Neural crest cell (in vitro differentiated cells): ENCODE results near the gene CYP3A5. TPM values are rescaled to one million over a fixed set of nuclear protein-coding genes. Genes with fewer than 3 reads are reported as not detected.

ENCODE experiments used
- DNase-seq: peaks from one replicate; pipeline ENCODE4 v3.0.0; 2021; ENCODE audit warnings: low read depth, mixed read lengths, low spot score
- H3K27ac Mint-ChIP-seq: one replicate; pipeline ENCODE4 v1.8.0; 2021; ENCODE audit warnings: mild to moderate bottlenecking, mixed read lengths; ENCODE audit not compliant: unreplicated experiment
- H3K27me3 Mint-ChIP-seq: 2 replicates; pipeline ENCODE4 v1.8.0; 2021; ENCODE audit warnings: low read depth, mild to moderate bottlenecking, mixed read lengths
- H3K36me3 Mint-ChIP-seq: 2 replicates; pipeline ENCODE4 v1.8.0; 2021; ENCODE audit warnings: low read depth, mild to moderate bottlenecking, mixed read lengths
- H3K4me1 Mint-ChIP-seq: 2 replicates; pipeline ENCODE4 v1.8.0; 2021; ENCODE audit warnings: mixed read lengths
- H3K4me3 Mint-ChIP-seq: one replicate; pipeline ENCODE4 v1.8.0; 2021; ENCODE audit warnings: mild to moderate bottlenecking, mixed read lengths
- H3K9me3 Mint-ChIP-seq: 2 replicates; pipeline ENCODE4 v1.8.0; 2021; ENCODE audit warnings: mixed read lengths
- total RNA-seq: library from RNA; stranded (reverse); gene quantifications from 2 replicates; pipeline ENCODE4 v1.2.1, GENCODE V29; 2021
- TF ChIP-seq, protein P1 (sequence below): fragments of 200-600 bp; sonication (generic); conservative IDR thresholded peaks from 2 replicates; pipeline ENCODE4 v1.5.0; 2021; ENCODE audit warnings: antibody characterized with exemption, mild to moderate bottlenecking

The CYP3A5 gene
- total RNA-seq, 1 donor from 2014 or later, result not detected

- H3K36me3 Mint-ChIP-seq, result no peaks in the 10 kb centered on the region
- no peak for DNase-seq
- H3K27me3 Mint-ChIP-seq, result peaks cover 7% of the 10 kb centered on the region
- H3K4me3 Mint-ChIP-seq, result no peak overlapping the region
- no peak overlapping the region for H3K27ac Mint-ChIP-seq
- TF ChIP-seq, protein P1, sequence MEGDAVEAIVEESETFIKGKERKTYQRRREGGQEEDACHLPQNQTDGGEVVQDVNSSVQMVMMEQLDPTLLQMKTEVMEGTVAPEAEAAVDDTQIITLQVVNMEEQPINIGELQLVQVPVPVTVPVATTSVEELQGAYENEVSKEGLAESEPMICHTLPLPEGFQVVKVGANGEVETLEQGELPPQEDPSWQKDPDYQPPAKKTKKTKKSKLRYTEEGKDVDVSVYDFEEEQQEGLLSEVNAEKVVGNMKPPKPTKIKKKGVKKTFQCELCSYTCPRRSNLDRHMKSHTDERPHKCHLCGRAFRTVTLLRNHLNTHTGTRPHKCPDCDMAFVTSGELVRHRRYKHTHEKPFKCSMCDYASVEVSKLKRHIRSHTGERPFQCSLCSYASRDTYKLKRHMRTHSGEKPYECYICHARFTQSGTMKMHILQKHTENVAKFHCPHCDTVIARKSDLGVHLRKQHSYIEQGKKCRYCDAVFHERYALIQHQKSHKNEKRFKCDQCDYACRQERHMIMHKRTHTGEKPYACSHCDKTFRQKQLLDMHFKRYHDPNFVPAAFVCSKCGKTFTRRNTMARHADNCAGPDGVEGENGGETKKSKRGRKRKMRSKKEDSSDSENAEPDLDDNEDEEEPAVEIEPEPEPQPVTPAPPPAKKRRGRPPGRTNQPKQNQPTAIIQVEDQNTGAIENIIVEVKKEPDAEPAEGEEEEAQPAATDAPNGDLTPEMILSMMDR, result no peak
- H3K4me1 Mint-ChIP-seq, result no peaks in the 10 kb centered on the region
- H3K9me3 Mint-ChIP-seq, result no peaks in the 10 kb centered on the region
Observed at GRCh38 chr7:99607548-99607947, 72.2 kb downstream of the CYP3A5 start.

- DNase-seq, result no peak
- no peak overlapping the region for H3K4me3 Mint-ChIP-seq
- H3K9me3 Mint-ChIP-seq, result no peaks in the 10 kb centered on the region
- H3K27me3 Mint-ChIP-seq, result peaks cover 7% of the 10 kb centered on the region
- no peak overlapping the region for H3K27ac Mint-ChIP-seq
- H3K4me1 Mint-ChIP-seq, result no peaks in the 10 kb centered on the region
- TF ChIP-seq, protein P1, result no peak
- H3K36me3 Mint-ChIP-seq, result no peaks in the 10 kb centered on the region
Observed at GRCh38 chr7:99606531-99606930, 73.3 kb downstream of the CYP3A5 start.

- Mint-ChIP-seq H3K4me1 (no peaks in the 10 kb centered on the region), H3K4me3 (no peak overlapping the region), H3K36me3 (no peaks in the 10 kb centered on the region), H3K27ac (no peak overlapping the region), H3K9me3 (no peaks in the 10 kb centered on the region), H3K27me3 (peaks cover 5% of the 10 kb centered on the region)
- DNase-seq, result no peak
- TF ChIP-seq, protein P1, result no peak
Observed at GRCh38 chr7:99605527-99605926, 74.3 kb downstream of the CYP3A5 start.

DNA sequence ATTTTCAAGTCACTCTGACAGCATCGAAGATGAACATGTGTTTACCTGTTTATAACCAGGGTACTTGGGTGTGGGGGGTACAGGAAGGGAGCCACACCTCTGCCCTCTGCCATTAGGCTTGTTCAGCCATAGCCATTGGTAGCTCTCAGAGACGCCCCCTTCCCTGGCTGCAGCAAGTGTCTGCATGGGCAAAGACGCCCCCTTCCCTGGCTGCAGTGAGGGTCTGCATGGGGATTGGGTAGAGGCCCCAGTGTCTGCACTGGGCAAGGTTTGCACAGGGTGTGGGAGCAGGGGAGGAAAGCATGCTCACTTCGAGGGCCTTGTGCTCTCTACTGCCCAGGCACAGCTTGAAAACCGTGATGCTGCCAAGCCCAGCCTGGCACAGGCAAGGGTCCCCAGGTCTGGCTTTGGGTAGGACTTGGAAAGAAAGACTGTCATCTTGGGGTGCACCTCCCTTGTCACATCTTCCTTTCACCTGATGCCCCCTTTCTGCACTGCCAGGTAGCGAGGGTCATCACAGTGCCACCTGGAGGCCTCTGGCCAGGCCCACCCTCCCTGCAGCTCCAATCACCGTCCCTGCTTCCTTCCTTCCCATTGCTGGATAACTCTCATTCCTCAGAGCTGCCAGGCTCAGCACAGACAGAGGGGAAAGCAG, 78.0 kb downstream of the CYP3A5 start:
- no peaks in the 10 kb centered on the region for H3K9me3 Mint-ChIP-seq
- no peak for DNase-seq
- TF ChIP-seq, protein P1, result no peak
- no peaks in the 10 kb centered on the region for H3K36me3 Mint-ChIP-seq
- no peaks in the 10 kb centered on the region for H3K4me1 Mint-ChIP-seq
- H3K4me3 Mint-ChIP-seq, result no peak overlapping the region
- no peak overlapping the region for H3K27ac Mint-ChIP-seq
- no peaks in the 10 kb centered on the region for H3K27me3 Mint-ChIP-seq

DNA sequence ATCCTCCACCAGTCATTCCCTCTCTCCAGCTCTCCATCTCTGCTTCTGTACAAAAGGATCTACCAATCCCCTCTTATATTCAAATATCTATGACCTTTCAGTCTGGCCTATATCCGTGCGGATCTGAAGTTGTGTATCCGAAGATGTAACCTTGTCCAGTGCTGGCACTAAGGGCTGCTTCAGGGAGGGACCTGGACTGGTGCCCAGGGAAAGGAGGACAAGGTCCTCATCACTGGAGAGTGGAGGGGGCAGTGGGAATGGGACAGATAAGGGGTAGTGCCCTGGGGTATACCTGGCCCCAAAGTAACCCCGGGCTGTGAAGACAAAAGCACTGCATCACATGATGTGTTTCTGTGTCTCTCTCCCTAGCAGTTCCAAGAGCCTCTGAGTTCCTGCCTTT, 80.0 kb downstream of the CYP3A5 start:
- no peak overlapping the region for H3K4me3 Mint-ChIP-seq
- H3K27ac Mint-ChIP-seq, result no peak overlapping the region
- no peaks in the 10 kb centered on the region for H3K4me1 Mint-ChIP-seq
- TF ChIP-seq, protein P1, result no peak
- DNase-seq, result no peak
- no peaks in the 10 kb centered on the region for H3K9me3 Mint-ChIP-seq
- H3K27me3 Mint-ChIP-seq, result no peaks in the 10 kb centered on the region
- no peaks in the 10 kb centered on the region for H3K36me3 Mint-ChIP-seq

Other genes with a start within 250 kb of the CYP3A5 start
- 9.7 and 11.1 TPM in 2 replicates for gene PTCD1, start 241.2 kb downstream of the CYP3A5 start, total RNA-seq
- 111 and 117 TPM in 2 replicates for gene CPSF4, start 241.1 kb downstream of the CYP3A5 start, total RNA-seq
- 403 and 423 TPM in 2 replicates for gene ATP5MF, start 213.8 kb downstream of the CYP3A5 start, total RNA-seq
- gene ZNF789, start 207.1 kb downstream of the CYP3A5 start, total RNA-seq, result 25.6 and 27.8 TPM in 2 replicates
- gene ZNF394, start 179.7 kb downstream of the CYP3A5 start, total RNA-seq, result 17.5 and 19.5 TPM in 2 replicates
- gene ZKSCAN5, start 175.3 kb downstream of the CYP3A5 start, total RNA-seq, result 21.5 and 21.7 TPM in 2 replicates
- 10.6 and 10.9 TPM in 2 replicates for gene FAM200A, start 127.9 kb downstream of the CYP3A5 start, total RNA-seq
- 56.0 and 57.0 TPM in 2 replicates for gene ZNF655, start 121.4 kb downstream of the CYP3A5 start, total RNA-seq
- 0.91 and 1.8 TPM in 2 replicates for gene TMEM225B, start 81.7 kb downstream of the CYP3A5 start, total RNA-seq
- 23.4 and 26.4 TPM in 2 replicates for gene ZSCAN25, start 63.0 kb downstream of the CYP3A5 start, total RNA-seq
- gene CYP3A7, start 55.2 kb upstream of the CYP3A5 start, total RNA-seq, result not detected in 2 replicates
- gene CYP3A4, start 104.2 kb upstream of the CYP3A5 start, total RNA-seq, result not detected in 2 replicates
- not detected in 2 replicates for gene CYP3A43, start 148.0 kb upstream of the CYP3A5 start, total RNA-seq
- gene OR2AE1, start 197.0 kb upstream of the CYP3A5 start, total RNA-seq, result 0.27 TPM in 1 of 2 replicates, not detected in the other
- 8.9 and 10.4 TPM in 2 replicates for gene TRIM4, start 239.5 kb upstream of the CYP3A5 start, total RNA-seq
- gene GJC3, start 249.6 kb upstream of the CYP3A5 start, total RNA-seq, result 0.28 and 0.45 TPM in 2 replicates